ENCODE measurements around the gene NTRK3. TPM values are rescaled to one million over a fixed set of nuclear protein-coding genes. Genes with fewer than 3 reads are reported as not detected.
"Not testable (repeated sequence)": the region's sequence is repeated elsewhere in the genome, so short reads cannot be mapped to it uniquely, and the experiment has no call there.

The NTRK3 gene
- total and polyA plus RNA-seq, 2 donors (not counting 3 experiments of a cell fraction or from before 2014, with no cell fraction given) = not detected

- H3K79me2 ChIP-seq (ENCODE audit: control insufficient read depth, insufficient read depth, low read length) = no peaks in the 10 kb centered on the region
- intact Hi-C loops (cut with micrococcal nuclease) (no loop called here), dilution Hi-C loops (cut with MboI; ENCODE audit: extremely low pct_ligation_motif_present, low sequenced_read_pairs) (no loop called here)
- no peak overlapping the region for H3K27ac ChIP-seq (ENCODE audit: insufficient read depth, low read depth, low read length)
- no peak overlapping the region for H3K4me3 ChIP-seq (replicated peaks in 1 of 3; ENCODE audit: insufficient read depth in 1 of 3, low read depth in 1 of 3, low read length in 3 of 3)
- H3K27me3 ChIP-seq (ENCODE audit: control insufficient read depth in 2 of 2, insufficient read depth in 2 of 2, low read length in 2 of 2) = no peaks in the 10 kb centered on the region
- no peaks in the 10 kb centered on the region for H4K20me1 ChIP-seq (replicated peaks; ENCODE audit: control insufficient read depth, extremely low read depth, insufficient read depth, low read length)
- no peak overlapping the region for H2AFZ ChIP-seq (ENCODE audit: low read depth, low read length)
- no peaks in the 10 kb centered on the region for H3K4me1 ChIP-seq (ENCODE audit: control insufficient read depth, extremely low read depth, insufficient read depth, low read length)
- no peak overlapping the region for H3K4me2 ChIP-seq (ENCODE audit: insufficient read depth, low read length)
- BruUV-seq (replicated peaks) = no TSS peak
- no peak for FAIRE-seq
- no peaks in the 10 kb centered on the region for H3K36me3 ChIP-seq (ENCODE audit: control insufficient read depth in 2 of 2, extremely low read depth in 1 of 2, insufficient read depth in 2 of 2, low read length in 2 of 2)
- H3K9me1 ChIP-seq (replicated peaks; ENCODE audit: control insufficient read depth, extremely low read depth, insufficient read depth, low read length) = no peaks in the 10 kb centered on the region
- no peak for DNase-seq (ENCODE audit: low read depth, low spot score)
- ChIA-PET CTCF (no interaction called here), POLR2A (no interaction called here)
- H3K9me3 ChIP-seq (replicated peaks; ENCODE audit: control insufficient read depth, insufficient read depth, low read length) = no peaks in the 10 kb centered on the region
- no peak for TF ChIP-seq EZH2 (IDR thresholded peaks at IDR 0.05; ENCODE audit: borderline replicate concordance, low read depth, low read length, severe bottlenecking)
- TF ChIP-seq JUN (IDR thresholded peaks at IDR 0.05; ENCODE audit: borderline replicate concordance, insufficient read depth, insufficient read length, low read depth) = no peak
- no peak overlapping the region for H3K9ac ChIP-seq (replicated peaks; ENCODE audit: extremely low read depth, insufficient read depth, low read length)
Observed at GRCh38 chr15:88072598-88073390, 183.7 kb downstream of the NTRK3 start.

DNA sequence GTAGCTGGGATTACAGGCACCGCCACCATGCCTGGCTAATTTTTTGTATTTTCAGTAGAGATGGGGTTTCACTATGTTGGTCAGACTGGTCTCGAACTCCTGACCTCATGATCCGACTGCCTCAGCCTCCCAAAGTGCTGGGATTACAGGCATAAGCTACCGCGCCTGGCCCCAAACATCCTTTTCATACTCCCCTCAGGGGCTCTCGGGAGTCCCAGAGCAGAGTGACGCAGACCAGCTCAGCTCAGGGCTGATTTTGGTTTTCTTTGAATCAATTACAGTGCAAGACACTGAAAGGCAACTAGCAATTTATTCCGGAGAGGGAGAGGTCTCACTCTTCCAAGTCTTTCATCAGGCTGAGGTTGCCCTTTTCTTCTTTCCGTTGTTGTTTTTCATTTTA, 184.4 kb downstream of the NTRK3 start:
- H3K4me3 ChIP-seq (replicated peaks in 1 of 3; ENCODE audit: insufficient read depth in 1 of 3, low read depth in 1 of 3, low read length in 3 of 3); H3K27me3 ChIP-seq (ENCODE audit: control insufficient read depth in 2 of 2, insufficient read depth in 2 of 2, low read length in 2 of 2); H3K9ac ChIP-seq (replicated peaks; ENCODE audit: extremely low read depth, insufficient read depth, low read length); intact Hi-C loops (cut with micrococcal nuclease); BruUV-seq (replicated peaks); H3K4me1 ChIP-seq (ENCODE audit: control insufficient read depth, extremely low read depth, insufficient read depth, low read length); POLR2A ChIA-PET; H3K79me2 ChIP-seq (ENCODE audit: control insufficient read depth, insufficient read depth, low read length); H3K27ac ChIP-seq (ENCODE audit: insufficient read depth, low read depth, low read length); DNase-seq (ENCODE audit: low read depth, low spot score); H3K36me3 ChIP-seq (ENCODE audit: control insufficient read depth in 2 of 2, extremely low read depth in 1 of 2, insufficient read depth in 2 of 2, low read length in 2 of 2); H3K9me1 ChIP-seq (replicated peaks; ENCODE audit: control insufficient read depth, extremely low read depth, insufficient read depth, low read length); H4K20me1 ChIP-seq (replicated peaks; ENCODE audit: control insufficient read depth, extremely low read depth, insufficient read depth, low read length); CTCF ChIA-PET; H2AFZ ChIP-seq (ENCODE audit: low read depth, low read length); H3K9me3 ChIP-seq (replicated peaks; ENCODE audit: control insufficient read depth, insufficient read depth, low read length); dilution Hi-C loops (cut with MboI; ENCODE audit: extremely low pct_ligation_motif_present, low sequenced_read_pairs); FAIRE-seq; H3K4me2 ChIP-seq (ENCODE audit: insufficient read depth, low read length): not testable (repeated sequence)

All from endothelial cell of umbilical vein (primary cell).